HEK293 (cell line): ENCODE data around the gene OR51V1.

Experiments used
- CTCF ChIA-PET: fragments of 350-600 bp; formaldehyde crosslinking; extraction: SDS; loops from one replicate; lab custom pipeline; 2021; ENCODE audit warnings: antibody characterized with exemption; lab: Yijun Ruan, JAX
- POLR2A ChIA-PET: fragments of 300-600 bp; formaldehyde crosslinking; extraction: SDS; loops from one replicate; lab custom pipeline; 2020; ENCODE audit warnings: antibody characterized with exemption, inconsistent platforms; lab: Yijun Ruan, JAX
- H3K27ac ChIP-seq: fragments of 200-500 bp; sonication (Bioruptor generic); 2 replicates; pipeline ENCODE4 v1.5.1; 2014; ENCODE audit warnings: low read depth, low read length, control low read depth, inconsistent platforms; ENCODE audit errors: extremely low read depth
- H3K36me3 ChIP-seq, 2 experiments: fragments of 200-500 bp in 1 of 2; sonication (Bioruptor generic) in 1 of 2; 1 replicate in 1 of 2; 2 replicates in 1 of 2; pipeline ENCODE4 v1.5.1; 2014 to 2017; ENCODE audit warnings: inconsistent platforms in 2 of 2, low read length in 2 of 2; ENCODE audit not compliant: control insufficient read depth in 2 of 2, insufficient read depth in 1 of 2
- H3K4me1 ChIP-seq: fragments of 200-500 bp; sonication (Bioruptor generic); 2 replicates; pipeline ENCODE4 v1.5.1; 2014; ENCODE audit warnings: mild to moderate bottlenecking, low read length, inconsistent platforms; ENCODE audit not compliant: control insufficient read depth, insufficient read depth
- H3K4me3 ChIP-seq: 2 replicates; pipeline ENCODE4 v1.5.1; 2011; ENCODE audit warnings: low read depth, mild to moderate bottlenecking, control low read depth, low read length, moderate library complexity
- H3K9me3 ChIP-seq: fragments of 200-500 bp; sonication (Bioruptor generic); 2 replicates; pipeline ENCODE4 v1.5.1; 2014; ENCODE audit warnings: low read depth, low read length, inconsistent platforms; ENCODE audit not compliant: control insufficient read depth, insufficient read depth
- EGR2 ChIP-seq: fragments of 450-650 bp; formaldehyde crosslinking; IDR thresholded peaks from 2 replicates; pipeline ENCODE4 v1.5.1; 2016; ENCODE audit warnings: low read depth, missing biosample characterization, missing genetic modification characterization
- GLI2 ChIP-seq: fragments of 450-650 bp; formaldehyde crosslinking; IDR thresholded peaks from 2 replicates; pipeline ENCODE4; 2017; ENCODE audit warnings: missing biosample characterization, missing genetic modification characterization, low read depth, borderline replicate concordance
- HOXA7 ChIP-seq: sonication (generic); formaldehyde crosslinking; IDR thresholded peaks from 2 replicates; pipeline ENCODE4 v1.8.1; 2022; ENCODE audit warnings: missing genetic modification reagents, borderline replicate concordance
- HOXC10 ChIP-seq: sonication (generic); formaldehyde crosslinking; IDR thresholded peaks from 2 replicates; pipeline ENCODE4 v1.8.1; 2023; ENCODE audit warnings: mild to moderate bottlenecking, missing genetic modification reagents
- KLF16 ChIP-seq: fragments of 450-650 bp; formaldehyde crosslinking; IDR thresholded peaks from 2 replicates; pipeline ENCODE4 v1.5.1; 2017; ENCODE audit warnings: missing biosample characterization, missing genetic modification characterization
- PBX3 ChIP-seq: sonication (generic); formaldehyde crosslinking; IDR thresholded peaks from 2 replicates; pipeline ENCODE4 v1.8.1; 2022; ENCODE audit warnings: mild to moderate bottlenecking, moderate library complexity, missing genetic modification reagents
- PRDM2 ChIP-seq: fragments of 450-650 bp; formaldehyde crosslinking; IDR thresholded peaks from 2 replicates; pipeline ENCODE4 v1.5.1; 2016; ENCODE audit warnings: missing biosample characterization, missing genetic modification characterization, borderline replicate concordance
- RBAK ChIP-seq: fragments of 450-650 bp; formaldehyde crosslinking; IDR thresholded peaks from 2 replicates; pipeline ENCODE4 v1.5.1; 2016; ENCODE audit warnings: missing biosample characterization, missing genetic modification characterization
- SCRT1 ChIP-seq: fragments of 450-650 bp; formaldehyde crosslinking; IDR thresholded peaks from 2 replicates; pipeline ENCODE4 v1.5.1; 2016; ENCODE audit warnings: missing biosample characterization, missing genetic modification characterization, borderline replicate concordance
- SP2 ChIP-seq: fragments of 450-650 bp; formaldehyde crosslinking; IDR thresholded peaks from 2 replicates; pipeline ENCODE4 v1.5.1; 2016; ENCODE audit warnings: missing biosample characterization, missing genetic modification characterization
- SP3 ChIP-seq: fragments of 450-650 bp; formaldehyde crosslinking; IDR thresholded peaks from 2 replicates; pipeline ENCODE4 v1.5.1; 2016; ENCODE audit warnings: missing biosample characterization, missing genetic modification characterization
- YY1 ChIP-seq: fragments of 450-650 bp; formaldehyde crosslinking; IDR thresholded peaks from 2 replicates; pipeline ENCODE4 v1.5.1; 2018; ENCODE audit warnings: missing biosample characterization, missing genetic modification characterization
- ZBTB7A ChIP-seq: fragments of 450-650 bp; formaldehyde crosslinking; IDR thresholded peaks from 2 replicates; pipeline ENCODE4 v1.5.1; 2016; ENCODE audit warnings: low read depth, missing biosample characterization, missing genetic modification characterization
- ZFP41 ChIP-seq: fragments of 450-650 bp; formaldehyde crosslinking; IDR thresholded peaks from 2 replicates; pipeline ENCODE4 v1.5.1; 2016; ENCODE audit warnings: missing biosample characterization, missing genetic modification characterization, borderline replicate concordance
- ZNF112 ChIP-seq: fragments of 450-650 bp; formaldehyde crosslinking; IDR thresholded peaks from 2 replicates; pipeline ENCODE4 v1.5.0; 2017; ENCODE audit warnings: missing biosample characterization, missing genetic modification characterization
- ZNF146 ChIP-seq: fragments of 450-650 bp; formaldehyde crosslinking; IDR thresholded peaks from 2 replicates; pipeline ENCODE4 v1.5.1; 2016; ENCODE audit warnings: missing biosample characterization, missing genetic modification characterization
- ZNF211 ChIP-seq: fragments of 450-650 bp; formaldehyde crosslinking; IDR thresholded peaks from 2 replicates; pipeline ENCODE4 v1.5.1; 2016; ENCODE audit warnings: low read depth, missing biosample characterization, missing genetic modification characterization
- ZNF391 ChIP-seq: fragments of 450-650 bp; formaldehyde crosslinking; IDR thresholded peaks from 2 replicates; pipeline ENCODE4 v1.5.1; 2016; ENCODE audit warnings: low read depth, missing biosample characterization, missing genetic modification characterization, borderline replicate concordance
- ZNF514 ChIP-seq: fragments of 450-650 bp; formaldehyde crosslinking; IDR thresholded peaks from 2 replicates; pipeline ENCODE4 v1.5.1; 2016; ENCODE audit warnings: missing biosample characterization, missing genetic modification characterization
- ZNF529 ChIP-seq: fragments of 450-650 bp; formaldehyde crosslinking; IDR thresholded peaks from 2 replicates; pipeline ENCODE4 v1.5.1; 2017; ENCODE audit warnings: missing genetic modification characterization, missing biosample characterization; ENCODE audit not compliant: insufficient replicate concordance
- ZNF544 ChIP-seq: fragments of 450-650 bp; formaldehyde crosslinking; IDR thresholded peaks from 2 replicates; pipeline ENCODE4 v1.5.0; 2017; ENCODE audit warnings: missing biosample characterization, missing genetic modification characterization
- ZNF561 ChIP-seq: fragments of 450-650 bp; IDR thresholded peaks from 2 replicates; pipeline ENCODE4 v1.5.1; 2018; ENCODE audit warnings: missing biosample characterization, missing genetic modification characterization, borderline replicate concordance
- ZNF571 ChIP-seq: fragments of 450-650 bp; formaldehyde crosslinking; IDR thresholded peaks from 2 replicates; pipeline ENCODE4 v1.5.0; 2017; ENCODE audit warnings: missing biosample characterization, missing genetic modification characterization
- ZNF658 ChIP-seq: fragments of 450-650 bp; formaldehyde crosslinking; IDR thresholded peaks from 2 replicates; pipeline ENCODE4; 2016; ENCODE audit warnings: missing biosample characterization, missing genetic modification characterization
- ZNF660 ChIP-seq: fragments of 450-650 bp; IDR thresholded peaks from 2 replicates; pipeline ENCODE4 v1.5.1; 2018; ENCODE audit warnings: missing biosample characterization, mild to moderate bottlenecking, missing genetic modification characterization
- ZNF785 ChIP-seq: fragments of 450-650 bp; formaldehyde crosslinking; IDR thresholded peaks from 2 replicates; pipeline ENCODE4 v1.5.1; 2016; ENCODE audit warnings: missing biosample characterization, missing genetic modification characterization
- ZNF837 ChIP-seq: fragments of 450-650 bp; formaldehyde crosslinking; IDR thresholded peaks from 2 replicates; pipeline ENCODE4 v1.5.1; 2016; ENCODE audit warnings: missing biosample characterization, missing genetic modification characterization
- ZNF843 ChIP-seq: fragments of 450-650 bp; formaldehyde crosslinking; IDR thresholded peaks from 2 replicates; pipeline ENCODE4 v1.5.1; 2016; ENCODE audit warnings: missing biosample characterization, missing genetic modification characterization
- ZSCAN23 ChIP-seq: fragments of 450-650 bp; formaldehyde crosslinking; IDR thresholded peaks from 2 replicates; pipeline ENCODE4 v1.5.1; 2016; ENCODE audit warnings: missing biosample characterization, missing genetic modification characterization
- TF ChIP-seq, protein P1 (sequence below): fragments of 450-650 bp; formaldehyde crosslinking; IDR thresholded peaks from 2 replicates; pipeline ENCODE4 v1.5.1; 2016; ENCODE audit warnings: missing biosample characterization, missing genetic modification characterization

The OR51V1 gene

GRCh38 chr11:5223146-5223545, 22.7 kb upstream of the OR51V1 start:
- TF ChIP-seq RBAK (tag by site-specific recombination): no peak
- no peak for TF ChIP-seq ZNF529 (tag by site-specific recombination)
- no peak for TF ChIP-seq HOXA7
- no peak for TF ChIP-seq ZNF658 (tag by site-specific recombination)
- TF ChIP-seq ZNF561 (tag by site-specific recombination): no peak
- TF ChIP-seq ZNF514 (tag by site-specific recombination): no peak
- no peak for TF ChIP-seq SCRT1 (tag by site-specific recombination)
- no peak for TF ChIP-seq YY1 (tag by site-specific recombination)
- TF ChIP-seq EGR2 (tag by site-specific recombination): no peak
- no peak for TF ChIP-seq ZBTB7A (tag by site-specific recombination)
- no peak for TF ChIP-seq ZNF571
- TF ChIP-seq KLF16 (tag by site-specific recombination): no peak
- no peak for TF ChIP-seq PBX3
- no peak for TF ChIP-seq SP2 (tag by site-specific recombination)
- no peak for TF ChIP-seq ZNF843 (tag by site-specific recombination)
- no peaks in the 10 kb centered on the region for H3K9me3 ChIP-seq
- POLR2A ChIA-PET: no interaction called here
- no peak overlapping the region for H3K4me3 ChIP-seq
- CTCF ChIA-PET: no interaction called here
- H3K4me1 ChIP-seq: no peaks in the 10 kb centered on the region
- H3K36me3 ChIP-seq: no peaks in the 10 kb centered on the region
- H3K27ac ChIP-seq: no peak overlapping the region

- Histone ChIP-seq H3K4me3 (no peak overlapping the region), H3K4me1 (no peaks in the 10 kb centered on the region), H3K36me3 (no peaks in the 10 kb centered on the region), H3K27ac (no peak overlapping the region), H3K9me3 (no peaks in the 10 kb centered on the region)
- CTCF ChIA-PET: interaction anchor here (0.6 kb wide), 1 partner anchor 261 kb away, joined by 3 read pairs; no protein-coding TSS in a partner anchor
- POLR2A ChIA-PET: no interaction called here
- TF ChIP-seq ZNF112 (tag by site-specific recombination) (no peak), ZSCAN23 (no peak), ZNF837 (tag by site-specific recombination) (no peak), ZNF660 (tag by site-specific recombination) (no peak), ZNF146 (tag by site-specific recombination) (no peak), PRDM2 (no peak), HOXC10 (CRISPR knock-in tag) (no peak), ZFP41 (no peak), GLI2 (tag by site-specific recombination) (no peak), ZNF211 (tag by site-specific recombination) (no peak), ZNF391 (tag by site-specific recombination) (no peak), ZNF544 (tag by site-specific recombination) (no peak), ZNF658 (tag by site-specific recombination) (no peak), SP3 (tag by site-specific recombination) (no peak), ZNF785 (tag by site-specific recombination) (no peak)
- TF ChIP-seq, protein P1, sequence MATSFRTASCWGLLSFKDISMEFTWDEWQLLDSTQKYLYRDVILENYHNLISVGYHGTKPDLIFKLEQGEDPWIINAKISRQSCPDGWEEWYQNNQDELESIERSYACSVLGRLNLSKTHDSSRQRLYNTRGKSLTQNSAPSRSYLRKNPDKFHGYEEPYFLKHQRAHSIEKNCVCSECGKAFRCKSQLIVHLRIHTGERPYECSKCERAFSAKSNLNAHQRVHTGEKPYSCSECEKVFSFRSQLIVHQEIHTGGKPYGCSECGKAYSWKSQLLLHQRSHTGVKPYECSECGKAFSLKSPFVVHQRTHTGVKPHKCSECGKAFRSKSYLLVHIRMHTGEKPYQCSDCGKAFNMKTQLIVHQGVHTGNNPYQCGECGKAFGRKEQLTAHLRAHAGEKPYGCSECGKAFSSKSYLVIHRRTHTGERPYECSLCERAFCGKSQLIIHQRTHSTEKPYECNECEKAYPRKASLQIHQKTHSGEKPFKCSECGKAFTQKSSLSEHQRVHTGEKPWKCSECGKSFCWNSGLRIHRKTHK: no peak
Measured at GRCh38 chr11:5210376-5210885, 9.9 kb upstream of the OR51V1 start.
